ENCODE measurements around the gene ZNF512.
A peak's percentile ranks its signal among the peaks of the same experiment; 100 is the strongest.
"Not testable (repeated sequence)": the region's sequence is repeated elsewhere in the genome, so short reads cannot be mapped to it uniquely, and the experiment has no call there.

Gene ZNF512, protein sequence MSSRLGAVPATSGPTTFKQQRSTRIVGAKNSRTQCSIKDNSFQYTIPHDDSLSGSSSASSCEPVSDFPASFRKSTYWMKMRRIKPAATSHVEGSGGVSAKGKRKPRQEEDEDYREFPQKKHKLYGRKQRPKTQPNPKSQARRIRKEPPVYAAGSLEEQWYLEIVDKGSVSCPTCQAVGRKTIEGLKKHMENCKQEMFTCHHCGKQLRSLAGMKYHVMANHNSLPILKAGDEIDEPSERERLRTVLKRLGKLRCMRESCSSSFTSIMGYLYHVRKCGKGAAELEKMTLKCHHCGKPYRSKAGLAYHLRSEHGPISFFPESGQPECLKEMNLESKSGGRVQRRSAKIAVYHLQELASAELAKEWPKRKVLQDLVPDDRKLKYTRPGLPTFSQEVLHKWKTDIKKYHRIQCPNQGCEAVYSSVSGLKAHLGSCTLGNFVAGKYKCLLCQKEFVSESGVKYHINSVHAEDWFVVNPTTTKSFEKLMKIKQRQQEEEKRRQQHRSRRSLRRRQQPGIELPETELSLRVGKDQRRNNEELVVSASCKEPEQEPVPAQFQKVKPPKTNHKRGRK

DNA sequence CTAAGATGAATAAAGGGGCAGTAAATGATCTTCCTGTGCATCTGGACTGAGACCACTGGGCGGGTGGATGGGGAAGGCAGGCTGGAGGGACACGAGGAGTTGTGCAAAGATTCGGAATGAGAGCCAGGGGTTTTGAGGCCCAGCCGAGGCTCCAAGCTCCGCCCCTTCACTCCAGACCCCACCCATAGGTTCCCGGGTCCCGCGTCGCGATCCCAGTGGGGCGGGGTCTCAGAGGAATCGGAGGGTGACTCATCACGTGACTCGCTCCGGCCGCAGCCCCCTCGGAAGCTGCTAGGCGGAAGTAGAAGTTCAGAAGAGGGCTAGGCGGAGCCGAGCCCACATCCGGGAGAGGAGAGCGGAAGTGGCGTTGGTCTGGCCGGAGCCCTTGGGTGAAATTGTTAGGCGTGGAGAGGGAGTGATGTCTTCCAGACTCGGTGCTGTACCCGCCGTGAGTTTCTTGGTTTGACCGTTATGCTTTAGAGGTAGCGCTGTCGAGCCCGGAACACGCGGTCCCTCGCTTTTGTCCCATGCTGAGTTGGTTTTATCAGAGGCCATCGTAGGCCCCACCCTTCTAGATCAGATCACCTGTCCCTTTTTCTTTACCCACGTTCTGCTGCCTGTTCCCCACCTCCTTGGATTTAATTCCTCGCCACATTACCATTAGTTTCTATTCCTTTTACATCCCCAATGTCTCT lies at the start of gene ZNF512:
Gene ZNF512, plus strand, starts transcription at position 348 of the 695 bp plus-strand sequence. Its CDS starts 71 bp downstream, at position 419.
- DNase-seq: peak; percentile 93

DNA sequence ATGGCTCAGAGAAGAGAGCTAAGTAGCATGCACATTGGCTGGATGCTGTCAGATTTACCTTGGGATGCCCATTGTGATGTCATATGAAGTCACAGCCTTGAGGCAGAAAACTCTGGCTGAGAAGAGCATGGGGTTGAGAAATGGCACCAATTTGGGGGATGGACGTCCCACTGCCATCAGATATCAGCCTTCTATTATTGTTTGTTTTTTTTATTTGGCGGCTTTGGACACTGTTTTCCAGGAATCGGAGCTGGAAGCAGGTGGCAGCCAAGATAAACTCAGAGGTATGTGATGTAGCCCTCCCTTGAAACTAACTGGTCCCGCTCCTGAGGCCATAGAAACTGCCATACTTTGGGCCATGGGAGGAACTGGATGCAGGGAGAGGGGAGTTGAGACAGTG lies 45.6 kb upstream of the ZNF512 start:
- no peak for DNase-seq

DNA sequence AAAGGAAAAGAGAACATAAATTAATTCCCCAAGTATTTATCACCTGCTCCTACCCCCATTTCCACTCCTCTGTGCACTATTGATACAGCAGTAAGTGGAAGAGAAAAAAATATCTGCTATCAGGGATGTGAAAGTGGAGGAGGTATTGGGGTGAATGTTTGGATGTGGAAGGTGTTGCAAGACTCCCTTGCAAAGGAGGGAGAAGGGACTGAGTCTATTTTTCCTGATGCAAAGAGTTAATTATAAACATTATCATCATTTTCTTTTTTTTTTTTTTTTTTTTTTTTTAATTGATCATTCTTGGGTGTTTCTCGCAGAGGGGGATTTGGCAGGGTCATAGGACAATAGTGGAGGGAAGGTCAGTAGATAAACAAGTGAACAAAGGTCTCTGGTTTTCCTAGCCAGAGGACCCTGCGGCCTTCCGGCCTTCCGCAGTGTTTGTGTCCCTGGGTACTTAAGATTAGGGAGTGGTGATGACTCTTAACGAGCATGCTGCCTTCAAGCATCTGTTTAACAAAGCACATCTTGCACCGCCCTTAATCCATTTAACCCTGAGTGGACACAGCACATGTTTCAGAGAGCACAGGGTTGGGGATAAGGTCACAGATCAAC lies 43.9 kb upstream of the ZNF512 start:
- not testable (repeated sequence) for DNase-seq

DNA sequence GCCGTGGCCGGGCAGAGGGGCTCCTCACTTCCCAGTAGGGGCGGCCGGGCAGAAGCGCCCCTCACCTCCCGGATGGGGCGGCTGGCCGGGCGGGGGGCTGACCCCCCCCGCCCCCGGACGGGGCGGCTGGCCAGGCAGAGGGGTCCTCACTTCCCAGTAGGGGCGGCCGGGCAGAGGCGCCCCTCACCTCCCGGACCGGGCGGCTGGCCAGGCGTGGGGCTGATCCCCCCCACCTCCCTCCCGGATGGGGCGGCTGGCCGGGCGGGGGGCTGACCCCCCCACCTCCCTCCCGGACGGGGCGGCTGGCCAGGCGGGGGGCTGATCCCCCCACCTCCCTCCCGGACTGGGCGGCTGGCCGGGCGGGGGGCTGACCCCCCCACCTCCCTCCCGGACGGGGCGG lies 43.2 kb upstream of the ZNF512 start:
- not testable (repeated sequence) for DNase-seq

DNA sequence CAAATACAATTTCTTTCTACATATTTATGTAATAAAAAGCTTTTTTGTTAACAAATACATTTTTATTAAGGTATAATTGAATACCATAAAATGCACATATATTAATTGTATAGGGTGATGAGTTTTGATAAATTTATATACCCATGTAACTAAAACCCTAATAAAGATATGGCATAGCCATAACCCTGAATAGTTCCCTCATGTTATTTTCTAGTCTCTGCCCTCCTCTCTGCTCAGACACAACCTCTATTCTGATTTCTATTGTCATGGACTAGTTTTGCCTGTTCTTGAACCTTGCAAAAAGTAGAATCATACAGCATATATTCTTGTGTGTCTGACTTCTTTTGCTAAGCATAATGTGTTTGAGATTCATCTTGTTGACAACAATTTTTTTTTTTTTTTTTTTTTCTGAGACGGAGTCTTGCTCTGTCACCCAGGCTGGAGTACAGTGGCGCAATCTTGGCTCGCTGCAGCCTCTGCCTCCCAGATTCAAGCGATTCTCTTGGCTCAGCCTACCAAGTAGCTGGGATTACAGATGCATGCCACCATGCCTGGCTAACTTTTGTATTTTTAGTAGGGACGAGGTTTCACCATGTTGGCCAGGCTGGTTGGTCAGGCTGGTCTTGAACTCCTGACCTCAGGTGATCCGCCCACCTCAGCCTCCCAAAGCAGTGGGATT lies 38.6 kb upstream of the ZNF512 start:
- no peak for DNase-seq

DNA sequence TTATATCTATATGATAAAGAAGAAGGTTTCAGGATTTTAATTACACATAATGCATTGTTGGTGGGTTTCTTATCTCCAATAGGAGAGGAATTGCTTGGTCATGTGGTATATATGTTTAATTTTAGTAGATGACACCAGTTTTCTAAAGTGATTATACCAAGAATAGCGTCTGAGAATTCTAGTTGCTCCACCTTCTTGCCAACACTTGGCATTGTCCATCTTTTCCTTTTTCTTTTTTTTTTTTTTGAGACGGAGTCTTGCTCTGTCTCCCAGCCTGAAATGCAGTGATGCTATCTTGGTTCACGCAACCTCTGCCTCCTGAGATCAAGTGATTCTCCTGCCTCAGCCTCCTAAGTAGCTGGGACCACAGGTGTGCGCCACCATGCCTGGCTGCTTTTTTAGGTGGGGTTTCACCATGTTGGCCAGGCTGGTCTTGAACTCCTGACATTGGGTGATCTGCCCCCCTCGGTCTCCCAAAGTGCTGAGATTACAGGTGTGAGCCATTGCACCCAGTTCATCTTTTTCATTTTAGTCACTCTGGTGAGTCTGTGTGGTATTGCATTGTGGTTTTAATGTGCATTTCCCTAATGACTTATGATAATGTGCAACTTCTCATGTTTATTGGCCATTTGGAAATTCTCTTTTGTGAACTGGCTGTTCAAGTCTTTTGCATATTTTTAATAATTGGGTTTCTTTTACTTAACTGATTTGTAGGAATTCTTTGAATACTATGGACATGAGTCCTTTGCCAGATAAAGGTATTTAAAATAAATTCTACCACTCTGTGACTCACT lies 37.3 kb upstream of the ZNF512 start:
- DNase-seq: peak; percentile 11

GRCh38 chr2:27549303-27549702 lies 33.5 kb upstream of the ZNF512 start:
- no peak for DNase-seq

DNA sequence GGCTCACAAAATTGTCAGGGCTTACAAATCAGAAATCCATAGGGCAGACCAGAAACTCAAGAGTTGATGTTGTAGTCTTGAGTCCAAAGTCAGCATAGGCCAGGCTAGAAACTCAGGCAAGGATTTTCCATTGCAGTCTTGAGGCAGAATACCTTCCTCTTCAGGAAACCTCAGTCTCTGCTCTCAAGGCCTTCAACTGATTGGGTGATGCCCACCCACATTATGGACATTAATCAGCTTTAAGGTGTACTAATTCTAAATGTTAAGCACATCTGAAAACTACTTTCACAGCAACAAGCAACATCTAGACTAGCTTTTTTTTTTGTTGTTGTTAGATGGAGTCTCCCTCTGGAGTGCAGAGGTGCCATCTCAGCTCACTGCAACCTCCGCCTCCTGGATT lies 31.3 kb upstream of the ZNF512 start:
- no peak for DNase-seq

DNA sequence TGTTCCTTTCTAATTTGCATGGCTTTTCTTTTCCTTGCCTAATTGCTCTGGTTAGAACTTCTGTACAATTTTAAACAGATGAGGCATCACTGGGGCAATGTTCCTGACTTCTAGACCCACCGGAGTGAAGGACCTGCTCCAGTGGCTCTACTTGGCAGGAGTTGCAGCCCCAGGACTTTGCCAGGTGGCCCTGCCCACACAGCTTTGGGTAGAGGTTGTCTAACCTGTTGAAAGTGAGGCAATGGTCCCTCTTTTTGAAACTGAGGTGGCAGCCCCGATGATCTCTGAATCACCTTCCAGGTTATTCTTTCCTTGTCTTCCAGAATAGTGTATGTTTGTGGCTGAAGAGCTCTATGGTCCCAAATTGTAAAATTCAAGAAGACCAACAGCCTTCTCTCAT lies 29.9 kb upstream of the ZNF512 start:
- DNase-seq: no peak

GRCh38 chr2:27554451-27554850 lies 28.4 kb upstream of the ZNF512 start:
- not testable (repeated sequence) for DNase-seq

GRCh38 chr2:27559228-27559627 lies 23.6 kb upstream of the ZNF512 start:
- DNase-seq: no peak

- DNase-seq: no peak
Measured at GRCh38 chr2:27561060-27561459, 21.8 kb upstream of the ZNF512 start.

GRCh38 chr2:27566628-27567027 lies 16.2 kb upstream of the ZNF512 start:
- no peak for DNase-seq

GRCh38 chr2:27569398-27569797 lies 13.4 kb upstream of the ZNF512 start:
- DNase-seq: no peak

DNA sequence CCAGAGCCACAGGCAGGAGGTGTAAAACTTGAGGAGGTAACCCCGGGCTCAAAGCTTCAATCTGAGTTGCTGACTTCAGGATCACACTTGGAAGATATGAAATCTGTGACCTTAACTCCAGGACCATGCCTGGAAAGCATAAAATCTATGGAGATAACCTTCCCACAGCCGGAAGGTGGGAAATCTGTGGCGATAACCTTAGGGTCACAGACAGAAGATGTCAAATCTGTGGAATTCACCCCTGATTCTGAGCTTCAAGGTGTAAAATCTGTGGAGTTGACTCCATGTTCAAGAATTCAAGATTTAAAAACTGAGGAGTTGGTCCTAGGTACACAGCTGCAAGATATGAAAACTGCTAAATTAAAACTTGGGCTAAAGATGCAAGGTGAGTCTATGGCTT lies 11.6 kb upstream of the ZNF512 start:
- no peak for DNase-seq

DNA sequence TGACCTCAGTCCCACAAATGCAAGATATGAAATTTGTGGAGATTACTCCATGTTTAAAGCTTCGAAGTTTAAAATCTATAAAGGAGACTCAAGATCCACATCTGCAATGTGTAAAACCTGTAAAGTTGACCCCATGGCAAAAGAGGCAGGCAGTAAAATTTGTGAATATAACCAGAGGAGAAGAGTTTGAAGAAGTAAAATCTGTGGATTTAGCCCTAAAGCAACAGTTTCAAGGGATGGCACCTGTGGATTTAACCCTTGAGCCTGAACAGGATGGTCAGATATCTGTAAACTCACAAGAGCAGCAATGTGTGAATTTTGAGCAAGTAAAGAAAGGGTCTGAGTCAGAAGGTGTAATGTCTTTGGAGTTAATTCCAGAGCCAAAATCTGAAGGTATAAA lies 11.2 kb upstream of the ZNF512 start:
- DNase-seq: no peak

DNA sequence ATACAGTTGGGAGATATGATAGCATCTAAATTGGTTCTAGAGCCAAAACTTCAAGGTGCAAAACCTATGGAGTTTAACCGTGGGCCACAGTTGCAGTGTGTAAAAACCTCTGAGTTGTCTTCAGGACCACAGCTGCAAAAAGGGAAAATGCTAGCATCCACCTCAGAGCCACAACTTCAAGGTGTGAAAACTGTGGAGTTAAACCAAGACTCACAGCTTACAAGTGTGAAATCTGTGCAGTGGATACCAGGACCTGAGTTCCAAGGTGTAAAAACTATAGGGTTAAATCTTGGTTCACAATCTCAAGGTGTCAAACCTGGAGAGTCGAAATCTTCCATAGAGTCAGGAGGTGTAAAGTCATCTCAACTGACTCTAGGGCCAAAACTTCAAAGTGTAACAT lies 10.4 kb upstream of the ZNF512 start:
- no peak for DNase-seq

- DNase-seq: no peak
Measured at GRCh38 chr2:27572998-27573429, 9.8 kb upstream of the ZNF512 start.

GRCh38 chr2:27573452-27573851 lies 9.4 kb upstream of the ZNF512 start:
- DNase-seq: no peak

- DNase-seq: no peak
Measured at GRCh38 chr2:27581417-27582128, 1.3 kb upstream of the ZNF512 start.

DNA sequence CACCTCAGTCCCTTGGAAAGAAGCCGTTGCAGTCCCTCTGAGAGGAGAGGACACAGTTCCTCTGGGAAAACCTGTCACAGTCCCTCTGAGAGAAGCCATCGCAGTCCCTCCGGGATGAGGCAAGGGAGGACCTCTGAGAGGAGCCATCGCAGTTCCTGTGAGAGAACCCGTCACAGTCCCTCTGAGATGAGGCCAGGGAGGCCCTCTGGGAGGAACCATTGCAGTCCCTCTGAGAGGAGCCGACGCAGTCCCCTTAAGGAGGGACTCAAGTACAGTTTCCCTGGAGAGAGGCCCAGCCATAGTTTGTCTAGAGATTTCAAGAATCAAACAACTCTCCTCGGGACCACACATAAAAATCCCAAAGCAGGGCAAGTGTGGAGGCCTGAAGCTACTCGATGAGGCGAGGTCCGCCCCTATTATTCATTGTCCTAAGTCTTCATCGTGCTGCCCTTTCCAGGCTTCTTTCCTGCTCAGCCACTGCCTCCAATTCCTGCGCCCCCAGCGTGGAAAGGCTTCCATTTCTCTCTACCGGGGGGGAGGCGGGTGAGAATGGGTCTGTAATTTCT lies 630 bp upstream of the ZNF512 start:
- DNase-seq: no peak

Measured in suppressor macrophage treated with lipopolysaccharide for 4 hours (primary cell).